B cell (primary cell): Measurements from ENCODE around the gene WDR90. TPM values are rescaled to one million over a fixed set of nuclear protein-coding genes. Genes with fewer than 3 reads are reported as not detected.

ENCODE experiments used
- ATAC-seq: fragments of 200-7000 bp; cut with Tn5 transposase; one replicate; pipeline ENCODE4 v1.10.0; 2021; ENCODE audit warnings: low read depth, mild to moderate bottlenecking, moderate number of reproducible peaks, moderate library complexity
- CTCF ChIA-PET: fragments of 350-600 bp; sonication (Branson Sonifier 250); formaldehyde crosslinking; loops from one replicate; lab custom pipeline; 2021; ENCODE audit warnings: antibody characterized with exemption, inconsistent platforms; lab: Charles Lee
- POLR2A ChIA-PET: fragments of 350-600 bp; sonication (Branson Sonifier 250); formaldehyde crosslinking; loops from one replicate; lab custom pipeline; 2021; ENCODE audit warnings: antibody characterized with exemption; lab: Charles Lee
- DNase-seq: peaks from one replicate; pipeline ENCODE4 v3.0.0; 2013
- H2AFZ ChIP-seq: 2 replicates; pipeline ENCODE4 v1.6.1; 2012; ENCODE audit warnings: mild to moderate bottlenecking, low read depth, low read length; ENCODE audit not compliant: insufficient read depth, poor library complexity, severe bottlenecking
- H3K27ac ChIP-seq, 2 donors: 1 replicate in 1 of 2; 2 replicates in 1 of 2; pipeline ENCODE4 v1.5.1; 2012 to 2013; ENCODE audit warnings: low read length in 2 of 2, mild to moderate bottlenecking in 2 of 2, moderate library complexity in 1 of 2
- H3K27me3 ChIP-seq, 4 experiments: fragments of 200-600 bp in 1 of 4; sonication (generic) in 1 of 4; replicated peaks in 1 of 4; 1 replicate in 2 of 4; 2 replicates in 2 of 4; pipeline versions ENCODE4 v1.6.1 to v1.7.0; 2013 to 2016; ENCODE audit warnings: low read length in 3 of 4, mild to moderate bottlenecking in 2 of 4, mixed read lengths in 1 of 4, moderate library complexity in 1 of 4; ENCODE audit not compliant: insufficient read depth in 4 of 4, control insufficient read depth in 3 of 4; ENCODE audit errors: control extremely low read depth in 1 of 4
- H3K36me3 ChIP-seq, 2 experiments: replicated peaks in 1 of 2; 1 replicate in 1 of 2; 2 replicates in 1 of 2; pipeline versions ENCODE4 v1.6.1 to v1.7.1; 2013; ENCODE audit warnings: low read length in 1 of 2; ENCODE audit not compliant: insufficient read depth in 2 of 2, control insufficient read depth in 1 of 2; ENCODE audit errors: control extremely low read depth in 1 of 2, extremely low read depth in 1 of 2
- H3K4me1 ChIP-seq, 2 donors: fragments of 200-600 bp in 1 of 2; sonication (generic) in 1 of 2; 1 replicate in 1 of 2; 2 replicates in 1 of 2; pipeline versions ENCODE4 v1.5.1 to v1.6.1; 2013 to 2017; ENCODE audit warnings: low read length in 2 of 2; ENCODE audit not compliant: control insufficient read depth in 2 of 2, insufficient read depth in 2 of 2
- H3K4me2 ChIP-seq: replicated peaks from 2 replicates; pipeline ENCODE3; 2012; ENCODE audit warnings: mild to moderate bottlenecking, low read depth, low read length; ENCODE audit not compliant: poor library complexity, severe bottlenecking
- H3K4me3 ChIP-seq, 5 experiments: fragments of 200-600 bp in 1 of 5; sonication (generic) in 1 of 5; 1 replicate in 3 of 5; 2 replicates in 2 of 5; pipeline versions ENCODE4 v1.5.1 to v1.7.0; 2011 to 2016; ENCODE audit warnings: low read length in 4 of 5, mild to moderate bottlenecking in 4 of 5, low read depth in 2 of 5, control low read depth in 1 of 5, moderate library complexity in 1 of 5; ENCODE audit not compliant: insufficient read depth in 1 of 5; ENCODE audit errors: control extremely low read depth in 1 of 5, extremely low read depth in 1 of 5
- H3K79me2 ChIP-seq: fragments of 200-600 bp; sonication (generic); one replicate; pipeline ENCODE4 v1.6.0; 2016; ENCODE audit warnings: low read length; ENCODE audit not compliant: control insufficient read depth, insufficient read depth
- H3K9ac ChIP-seq: fragments of 200-600 bp; sonication (generic); 2 replicates; pipeline ENCODE4 v1.6.1; 2017; ENCODE audit warnings: mild to moderate bottlenecking, low read length, moderate library complexity
- H3K9me3 ChIP-seq, 3 donors: one replicate each; pipeline versions ENCODE4 v1.6.1 to v1.7.1; 2013; ENCODE audit warnings: low read length in 2 of 3; ENCODE audit not compliant: control insufficient read depth in 2 of 3, insufficient read depth in 1 of 3; ENCODE audit errors: control extremely low read depth in 1 of 3
- H4K20me1 ChIP-seq: 2 replicates; pipeline ENCODE4 v1.6.0; 2012; ENCODE audit warnings: mild to moderate bottlenecking, low read length; ENCODE audit not compliant: insufficient read depth, control insufficient read depth, poor library complexity, severe bottlenecking
- H3K27ac Mint-ChIP-seq: one replicate; pipeline ENCODE4 v1.8.0; 2021; ENCODE audit warnings: mixed read lengths
- H3K27me3 Mint-ChIP-seq: one replicate; pipeline ENCODE4 v1.8.0; 2021; ENCODE audit warnings: mixed read lengths
- H3K4me1 Mint-ChIP-seq: one replicate; pipeline ENCODE4 v1.8.0; 2021; ENCODE audit warnings: mixed read lengths
- H3K4me3 Mint-ChIP-seq: one replicate; pipeline ENCODE4 v1.8.0; 2021; ENCODE audit warnings: mixed read lengths
- H3K9me3 Mint-ChIP-seq: one replicate; pipeline ENCODE4 v1.8.0; 2022; ENCODE audit warnings: mixed read lengths; ENCODE audit not compliant: insufficient read depth
- EZH2 ChIP-seq: IDR thresholded peaks from 2 replicates; pipeline ENCODE4 v1.6.1; 2012; ENCODE audit warnings: borderline replicate concordance, low read depth, mild to moderate bottlenecking, moderate library complexity, low read length; ENCODE audit not compliant: insufficient read depth, poor library complexity, severe bottlenecking
- WGBS: methylation state at CpG from one replicate; pipeline ENCODE4 v1.1.5; 2013; ENCODE audit warnings: missing lambda C conversion rate; ENCODE audit not compliant: insufficient coverage; 5-methylcytosine and 5-hydroxymethylcytosine counted together
- intact Hi-C: fragments of 100-400 bp; cut with micrococcal nuclease; formaldehyde crosslinking; loops from one replicate; pipeline ENCODE4 v1.10.0; 2022
- polyA plus RNA-seq: library from polyadenylated mRNA; depleted of rRNA; stranded (reverse); fragments of >200 nt; gene quantifications from 2 replicates; pipeline ENCODE4 v1.2.3, GENCODE V29; 2012
- total RNA-seq, 2 donors: library from RNA; stranded (reverse); fragments of 120-200 nt in 1 of 2; gene quantifications; 1 replicate in 1 of 2; 2 replicates in 1 of 2; pipeline versions ENCODE4 v1.2.3 to v1.2.4, GENCODE V29; 2013 to 2022
- TF ChIP-seq, protein P1 (sequence below): fragments of 200-600 bp; IDR thresholded peaks from one replicate; pipeline ENCODE4 v1.8.0; 2022; ENCODE audit warnings: antibody characterized with exemption, mild to moderate bottlenecking

Gene WDR90
- total and polyA plus RNA-seq, 2 donors (not counting 1 experiment from before 2014, with no cell fraction given), result 23.1 to 34.7 TPM

DNA sequence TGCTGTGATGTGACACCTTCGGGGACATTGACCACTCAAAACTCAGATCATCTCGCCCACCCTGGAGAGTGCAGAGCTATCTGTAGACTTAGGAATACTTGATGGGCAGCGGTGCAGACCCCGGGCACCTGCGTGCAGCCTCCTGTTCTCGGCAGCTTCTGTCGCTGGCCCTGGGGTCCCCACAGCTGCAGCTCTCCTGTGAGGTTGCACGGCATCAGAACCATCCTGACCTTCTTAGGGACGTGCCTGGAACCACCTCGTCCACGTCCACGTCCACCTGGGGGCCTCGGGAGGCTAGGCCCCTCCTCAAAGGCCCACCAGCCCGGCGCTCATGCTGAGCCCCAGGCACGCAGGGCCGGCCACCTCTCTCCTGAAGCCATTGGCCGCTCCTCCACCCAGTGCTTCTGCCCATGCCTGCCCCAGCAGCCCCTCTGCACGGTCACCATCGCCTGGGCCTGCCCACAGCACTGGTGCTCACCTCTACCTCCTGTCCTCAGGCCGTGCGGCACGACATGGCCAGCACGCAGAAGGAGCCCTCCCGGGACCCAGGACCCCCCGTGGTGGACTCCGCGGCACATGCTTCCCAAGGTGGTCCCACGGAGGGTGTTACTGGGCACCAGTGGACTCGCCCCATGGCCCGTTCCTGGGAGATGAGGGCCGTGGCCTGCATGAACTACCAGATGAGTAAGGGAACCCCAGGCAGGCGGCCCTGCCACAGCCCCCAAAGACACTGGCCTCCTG lies 20.7 kb upstream of the WDR90 start:
- Mint-ChIP-seq H3K9me3 (no peaks in the 10 kb centered on the region), H3K4me1 (no peaks in the 10 kb centered on the region), H3K27me3 (no peaks in the 10 kb centered on the region), H3K4me3 (no peak overlapping the region), H3K27ac (no peak overlapping the region)
- no peak for TF ChIP-seq EZH2
- TF ChIP-seq, protein P1, sequence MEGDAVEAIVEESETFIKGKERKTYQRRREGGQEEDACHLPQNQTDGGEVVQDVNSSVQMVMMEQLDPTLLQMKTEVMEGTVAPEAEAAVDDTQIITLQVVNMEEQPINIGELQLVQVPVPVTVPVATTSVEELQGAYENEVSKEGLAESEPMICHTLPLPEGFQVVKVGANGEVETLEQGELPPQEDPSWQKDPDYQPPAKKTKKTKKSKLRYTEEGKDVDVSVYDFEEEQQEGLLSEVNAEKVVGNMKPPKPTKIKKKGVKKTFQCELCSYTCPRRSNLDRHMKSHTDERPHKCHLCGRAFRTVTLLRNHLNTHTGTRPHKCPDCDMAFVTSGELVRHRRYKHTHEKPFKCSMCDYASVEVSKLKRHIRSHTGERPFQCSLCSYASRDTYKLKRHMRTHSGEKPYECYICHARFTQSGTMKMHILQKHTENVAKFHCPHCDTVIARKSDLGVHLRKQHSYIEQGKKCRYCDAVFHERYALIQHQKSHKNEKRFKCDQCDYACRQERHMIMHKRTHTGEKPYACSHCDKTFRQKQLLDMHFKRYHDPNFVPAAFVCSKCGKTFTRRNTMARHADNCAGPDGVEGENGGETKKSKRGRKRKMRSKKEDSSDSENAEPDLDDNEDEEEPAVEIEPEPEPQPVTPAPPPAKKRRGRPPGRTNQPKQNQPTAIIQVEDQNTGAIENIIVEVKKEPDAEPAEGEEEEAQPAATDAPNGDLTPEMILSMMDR, result no peak
- Histone ChIP-seq H3K4me1 (no peaks in the 10 kb centered on the region), H3K36me3 (peaks cover 0 to 12% of the 10 kb centered on the region in 2 experiments), H2AFZ (no peak overlapping the region), H3K4me2 (no peak overlapping the region), H3K79me2 (no peaks in the 10 kb centered on the region), H3K27me3 (no peaks in the 10 kb centered on the region), H3K9ac (no peak overlapping the region), H3K9me3 (no peaks in the 10 kb centered on the region), H4K20me1 (no peaks in the 10 kb centered on the region), H3K4me3 (no peak overlapping the region), H3K27ac (no peak overlapping the region)
- WGBS, result 91% methylated on average over 33 of the region's 33 CpGs
- ATAC-seq, result no peak
- ChIA-PET POLR2A (interaction anchor here (0.6 kb wide), 1 partner anchor 1383 kb away, joined by 6 read pairs; no protein-coding TSS in a partner anchor), CTCF (no interaction called here)
- intact Hi-C loops, result no loop called here
- no peak for DNase-seq

DNA sequence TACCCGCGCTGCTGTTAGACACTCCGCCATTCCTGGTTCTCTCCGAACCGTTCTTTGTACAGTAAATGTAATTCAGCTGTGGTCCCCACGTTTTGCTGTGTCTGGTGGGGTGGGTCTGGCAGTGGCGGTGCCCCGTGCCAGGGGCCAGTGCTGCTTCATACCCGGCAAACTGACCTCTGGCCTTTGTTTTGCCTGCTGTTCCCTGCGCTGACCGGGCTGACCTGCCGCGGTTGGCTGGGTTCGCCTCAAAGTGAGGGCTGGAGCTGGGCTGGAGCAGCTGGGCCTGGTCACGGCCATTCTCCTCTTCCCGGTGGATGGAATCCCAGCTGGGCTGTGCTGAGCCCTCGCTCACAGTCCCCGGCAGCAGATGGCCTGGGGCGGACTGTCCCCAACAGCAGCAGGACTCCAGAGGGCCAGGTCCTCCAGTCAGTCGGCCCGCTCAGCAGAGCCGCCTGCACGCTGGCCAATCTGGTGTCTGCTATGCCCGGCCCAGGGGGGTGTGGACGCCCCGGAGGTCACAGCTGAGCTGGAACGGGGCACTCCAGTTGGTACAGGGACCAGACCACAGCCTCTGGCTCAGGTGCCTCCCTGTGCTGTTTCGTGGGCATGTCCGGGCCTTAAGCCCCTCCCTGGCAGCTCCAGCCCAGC lies 19.9 kb upstream of the WDR90 start:
- POLR2A ChIA-PET, result no interaction called here
- 91% methylated on average over 29 of the region's 29 CpGs for WGBS

More for the DNA sequence above, 19.9 kb upstream of the WDR90 start:
- Histone ChIP-seq H3K9me3 (no peaks in the 10 kb centered on the region), H2AFZ (no peak overlapping the region), H3K9ac (no peak overlapping the region), H3K27ac (no peak overlapping the region), H3K4me3 (no peak overlapping the region), H3K4me2 (no peak overlapping the region), H3K27me3 (no peaks in the 10 kb centered on the region), H3K4me1 (no peaks in the 10 kb centered on the region), H4K20me1 (peaks cover under 1% of the 10 kb centered on the region), H3K36me3 (peaks cover 0 to 12% of the 10 kb centered on the region in 2 experiments), H3K79me2 (no peaks in the 10 kb centered on the region)
- Mint-ChIP-seq H3K4me1 (no peaks in the 10 kb centered on the region), H3K4me3 (no peak overlapping the region), H3K9me3 (no peaks in the 10 kb centered on the region), H3K27me3 (no peaks in the 10 kb centered on the region), H3K27ac (no peak overlapping the region)
- intact Hi-C loops, result no loop called here
- ATAC-seq (no peak), DNase-seq (no peak)
- CTCF ChIA-PET, result no interaction called here
- TF ChIP-seq, protein P1, result no peak
- no peak for TF ChIP-seq EZH2
